Measurements from ENCODE around the gene TMEM33.

DNA sequence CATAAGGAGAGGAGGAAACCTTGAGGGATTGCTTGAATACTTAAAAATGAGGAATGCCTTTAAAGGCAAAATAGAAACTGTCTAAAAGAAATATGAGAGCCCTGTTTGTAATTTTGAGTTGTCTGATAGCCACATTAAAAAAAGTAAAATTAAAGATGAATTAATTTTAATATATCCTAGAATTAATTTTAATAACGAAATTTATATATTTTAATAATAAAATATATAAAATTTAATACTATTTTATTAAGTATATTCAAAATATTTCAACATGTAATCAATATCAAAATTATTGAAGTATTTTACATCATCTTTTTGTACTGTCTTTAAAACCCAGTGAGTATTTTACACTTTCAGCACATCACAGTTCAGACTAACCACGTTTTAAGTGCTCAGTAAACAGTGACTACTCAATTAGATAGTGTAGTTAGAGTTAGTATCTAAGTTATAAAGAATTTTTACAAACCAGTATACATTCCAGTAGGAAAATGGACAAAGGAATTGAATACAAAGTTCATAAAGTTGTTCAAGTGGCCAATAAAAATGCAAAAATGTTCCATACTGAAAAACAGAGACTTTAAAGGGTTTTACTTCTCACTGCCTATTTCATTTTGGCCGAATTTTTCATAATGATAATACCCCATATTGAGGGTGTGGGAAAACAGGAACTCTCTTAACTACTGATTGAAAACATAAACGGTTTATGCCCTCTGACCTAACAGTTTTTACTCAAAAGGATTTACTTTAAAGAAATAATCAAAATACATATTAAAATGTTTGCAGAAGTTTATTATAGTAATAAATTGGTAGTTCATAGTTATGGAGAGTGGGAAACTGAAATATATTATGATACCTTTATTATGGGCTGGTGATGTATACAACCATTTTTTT lies 58.0 kb downstream of the TMEM33 start:
- TF ChIP-seq, protein P1, sequence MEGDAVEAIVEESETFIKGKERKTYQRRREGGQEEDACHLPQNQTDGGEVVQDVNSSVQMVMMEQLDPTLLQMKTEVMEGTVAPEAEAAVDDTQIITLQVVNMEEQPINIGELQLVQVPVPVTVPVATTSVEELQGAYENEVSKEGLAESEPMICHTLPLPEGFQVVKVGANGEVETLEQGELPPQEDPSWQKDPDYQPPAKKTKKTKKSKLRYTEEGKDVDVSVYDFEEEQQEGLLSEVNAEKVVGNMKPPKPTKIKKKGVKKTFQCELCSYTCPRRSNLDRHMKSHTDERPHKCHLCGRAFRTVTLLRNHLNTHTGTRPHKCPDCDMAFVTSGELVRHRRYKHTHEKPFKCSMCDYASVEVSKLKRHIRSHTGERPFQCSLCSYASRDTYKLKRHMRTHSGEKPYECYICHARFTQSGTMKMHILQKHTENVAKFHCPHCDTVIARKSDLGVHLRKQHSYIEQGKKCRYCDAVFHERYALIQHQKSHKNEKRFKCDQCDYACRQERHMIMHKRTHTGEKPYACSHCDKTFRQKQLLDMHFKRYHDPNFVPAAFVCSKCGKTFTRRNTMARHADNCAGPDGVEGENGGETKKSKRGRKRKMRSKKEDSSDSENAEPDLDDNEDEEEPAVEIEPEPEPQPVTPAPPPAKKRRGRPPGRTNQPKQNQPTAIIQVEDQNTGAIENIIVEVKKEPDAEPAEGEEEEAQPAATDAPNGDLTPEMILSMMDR (IDR thresholded peaks at IDR 0.05): no peak
- TF ChIP-seq POLR2A (IDR thresholded peaks at IDR 0.05): no peak
